Activated T-cell treated with anti-CD3 and anti-CD28 coated beads, Interleukin-2, amount 50 U/mL, for 48 hours (primary cell): ENCODE data around the gene SYNPO2L.

Experiments used
- DNase-seq, 2 experiments: peaks; one replicate each; pipeline ENCODE4 v3.0.0-alpha.2; 2020

SYNPO2L gene

DNA sequence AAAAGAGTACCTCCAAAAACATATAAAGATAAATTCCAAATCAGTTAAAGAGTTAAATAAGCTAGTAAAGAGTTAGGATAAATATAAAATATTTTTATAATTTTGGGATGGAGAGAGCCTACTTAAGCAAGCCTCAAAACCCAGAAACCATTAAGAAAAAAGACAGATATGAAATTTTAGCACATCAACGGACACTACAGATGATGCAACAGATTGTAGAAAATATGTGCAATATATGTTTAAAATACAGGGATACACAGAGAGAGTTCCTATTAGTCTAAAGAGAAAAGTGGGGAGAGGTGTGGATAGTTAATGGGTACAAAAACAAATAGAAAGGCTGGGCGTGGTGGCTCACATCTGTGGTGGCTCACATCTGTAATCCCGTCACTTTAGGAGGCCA is 41.1 kb downstream of the SYNPO2L start:
- no peak for DNase-seq

DNA sequence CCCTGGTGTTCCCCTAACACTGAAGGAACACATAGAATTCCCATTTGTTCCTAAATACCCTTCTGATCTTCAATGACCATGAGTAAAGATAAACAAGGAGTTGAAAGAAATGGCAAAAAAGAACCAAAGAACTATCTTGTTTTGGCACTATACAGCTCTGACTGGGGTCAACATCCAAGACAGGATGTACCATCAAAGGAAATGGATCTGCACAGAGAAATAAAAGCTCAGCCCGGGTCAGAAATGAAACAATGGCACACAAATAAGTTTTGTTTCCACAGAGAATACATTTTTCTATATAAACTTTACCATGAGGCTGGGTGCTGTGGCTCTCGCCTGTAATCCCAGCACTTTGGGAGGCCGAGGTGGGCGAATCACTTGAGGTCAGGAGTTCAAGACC is 46.7 kb downstream of the SYNPO2L start:
- DNase-seq: no peak

- DNase-seq: no peak
Measured at GRCh38 chr10:73601486-73601921, 54.3 kb downstream of the SYNPO2L start.

DNA sequence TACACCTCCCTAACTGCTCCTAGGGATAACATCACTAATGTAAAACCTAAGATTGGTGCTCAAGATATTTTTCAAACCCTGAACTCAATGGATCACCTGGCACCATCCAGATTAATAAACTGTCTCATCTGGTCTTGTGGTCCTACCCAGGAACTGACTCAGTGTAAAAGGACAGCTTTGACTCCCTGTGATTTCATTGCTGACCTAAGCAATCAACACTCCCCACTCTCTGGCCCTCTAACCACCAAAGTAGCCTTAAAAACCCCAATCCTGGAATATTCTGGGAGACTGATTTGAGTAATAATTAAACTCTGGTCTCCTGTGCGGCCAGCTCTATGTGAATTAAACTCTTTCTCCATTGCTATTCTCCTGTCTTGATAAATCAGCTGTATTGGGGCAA is 58.5 kb downstream of the SYNPO2L start:
- DNase-seq: no peak
